Endodermal cell (in vitro differentiated cells): ENCODE data around the gene MPRIP. TPM values are rescaled to one million over a fixed set of nuclear protein-coding genes. Genes with fewer than 3 reads are reported as not detected.

Source experiments
- DNase-seq: peaks from one replicate; pipeline ENCODE4 v3.0.0-alpha.2; 2017
- H3K27ac ChIP-seq: 2 replicates; pipeline ENCODE4 v1.5.1; 2013; ENCODE audit warnings: mild to moderate bottlenecking, low read depth, low read length, moderate library complexity
- H3K27me3 ChIP-seq: 2 replicates; pipeline ENCODE4 v1.6.1; 2013; ENCODE audit warnings: mild to moderate bottlenecking, low read length, moderate library complexity; ENCODE audit not compliant: insufficient read depth, control insufficient read depth, poor library complexity, severe bottlenecking
- H3K36me3 ChIP-seq: 2 replicates; pipeline ENCODE4 v1.7.0; 2013; ENCODE audit warnings: mild to moderate bottlenecking, low read length, moderate library complexity; ENCODE audit not compliant: control insufficient read depth, insufficient read depth
- H3K4me1 ChIP-seq: one replicate; pipeline ENCODE4 v1.7.0; 2013; ENCODE audit warnings: low read length; ENCODE audit not compliant: control insufficient read depth, insufficient read depth
- H3K4me3 ChIP-seq: 2 replicates; pipeline ENCODE4 v1.5.1; 2013; ENCODE audit warnings: mild to moderate bottlenecking, low read length, moderate library complexity
- H3K9ac ChIP-seq: 2 replicates; pipeline ENCODE4 v1.6.1; 2013; ENCODE audit warnings: mild to moderate bottlenecking, low read length, moderate library complexity; ENCODE audit not compliant: poor library complexity, severe bottlenecking; ENCODE audit errors: extremely low read depth
- H3K9me3 ChIP-seq: 2 replicates; pipeline ENCODE4 v1.6.1; 2013; ENCODE audit warnings: mild to moderate bottlenecking, low read length, moderate library complexity; ENCODE audit not compliant: control insufficient read depth
- H3K27ac Mint-ChIP-seq: 2 replicates; pipeline ENCODE4 v1.8.0; 2020; ENCODE audit warnings: mixed read lengths
- H3K27me3 Mint-ChIP-seq: 2 replicates; pipeline ENCODE4 v1.8.0; 2021; ENCODE audit warnings: mild to moderate bottlenecking, mixed read lengths; ENCODE audit not compliant: insufficient read depth
- H3K36me3 Mint-ChIP-seq: 2 replicates; pipeline ENCODE4 v1.8.0; 2020; ENCODE audit warnings: low read depth, mixed read lengths
- H3K4me1 Mint-ChIP-seq: 2 replicates; pipeline ENCODE4 v1.8.0; 2020; ENCODE audit warnings: mixed read lengths
- H3K4me3 Mint-ChIP-seq: 2 replicates; pipeline ENCODE4 v1.8.0; 2020; ENCODE audit warnings: mild to moderate bottlenecking, moderate library complexity, mixed read lengths
- H3K9me3 Mint-ChIP-seq: 2 replicates; pipeline ENCODE4 v1.8.0; 2020; ENCODE audit warnings: mild to moderate bottlenecking, mixed read lengths
- WGBS, 2 experiments: methylation state at CpG; one replicate each; pipeline versions ENCODE4 v1.1.5 to v1.1.7; 2013; ENCODE audit warnings: missing lambda C conversion rate in 2 of 2, mixed read lengths in 1 of 2; ENCODE audit not compliant: insufficient coverage in 1 of 2, insufficient read length in 1 of 2; 5-methylcytosine and 5-hydroxymethylcytosine counted together
- total RNA-seq, 2 donors: library from RNA; stranded (reverse); fragmentation: NEBNext Ultra II Directional in 1 of 2; extraction: Animal tissue kit (Norgen Biotek cat#: 25700) in 1 of 2; gene quantifications; 2 replicates in 1 of 2; 3 replicates in 1 of 2; pipeline ENCODE4 v1.2.1, GENCODE V29; 2021
- TF ChIP-seq, protein P1 (sequence below): fragments of 200-600 bp; sonication (generic); conservative IDR thresholded peaks from 2 replicates; pipeline ENCODE4 v1.5.0; 2021; ENCODE audit warnings: antibody characterized with exemption, mild to moderate bottlenecking

Gene MPRIP
- total RNA-seq, 2 donors from 2014 or later: 154 to 155 TPM

DNA sequence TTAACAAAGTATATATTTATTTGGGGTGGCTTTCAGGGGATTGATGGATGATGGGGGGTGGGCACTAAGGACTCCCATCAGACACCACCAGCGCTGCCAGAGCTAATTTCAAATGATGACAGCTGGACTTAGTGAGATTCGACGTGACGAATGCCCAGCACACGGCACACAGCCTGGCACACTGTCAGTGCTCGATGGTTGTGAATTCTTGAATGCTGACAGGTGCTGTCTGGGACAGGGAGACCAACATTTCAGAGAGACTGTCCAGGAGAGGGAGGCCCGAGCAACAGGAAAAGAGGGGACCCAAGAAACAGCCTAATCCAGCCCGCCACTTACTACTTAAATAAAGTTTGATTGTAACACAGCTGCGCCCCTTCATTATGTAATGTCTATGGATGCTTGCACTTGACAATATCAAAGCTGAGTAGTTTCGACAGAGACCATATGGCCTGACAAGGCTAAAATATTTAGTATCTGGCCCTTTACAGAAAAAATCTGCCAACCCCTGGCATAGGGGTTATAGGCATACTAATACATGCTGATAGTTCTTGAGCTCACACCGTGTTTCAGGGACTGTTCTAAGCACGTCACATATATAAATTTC lies 6.2 kb upstream of the MPRIP start:
- DNase-seq: no peak
- H3K36me3 Mint-ChIP-seq: no peaks in the 10 kb centered on the region
- H3K9me3 Mint-ChIP-seq: no peaks in the 10 kb centered on the region
- Histone ChIP-seq H3K4me3 (no peak overlapping the region), H3K36me3 (no peaks in the 10 kb centered on the region), H3K27ac (no peak overlapping the region), H3K9ac (no peak overlapping the region), H3K27me3 (no peaks in the 10 kb centered on the region), H3K4me1 (peaks cover 9% of the 10 kb centered on the region), H3K9me3 (no peaks in the 10 kb centered on the region)
- no peak overlapping the region for H3K27ac Mint-ChIP-seq
- no peaks in the 10 kb centered on the region for H3K27me3 Mint-ChIP-seq
- 96 to 97% methylated on average over 9 to 12 of the region's 12 CpGs for WGBS, 2 experiments
- TF ChIP-seq, protein P1, sequence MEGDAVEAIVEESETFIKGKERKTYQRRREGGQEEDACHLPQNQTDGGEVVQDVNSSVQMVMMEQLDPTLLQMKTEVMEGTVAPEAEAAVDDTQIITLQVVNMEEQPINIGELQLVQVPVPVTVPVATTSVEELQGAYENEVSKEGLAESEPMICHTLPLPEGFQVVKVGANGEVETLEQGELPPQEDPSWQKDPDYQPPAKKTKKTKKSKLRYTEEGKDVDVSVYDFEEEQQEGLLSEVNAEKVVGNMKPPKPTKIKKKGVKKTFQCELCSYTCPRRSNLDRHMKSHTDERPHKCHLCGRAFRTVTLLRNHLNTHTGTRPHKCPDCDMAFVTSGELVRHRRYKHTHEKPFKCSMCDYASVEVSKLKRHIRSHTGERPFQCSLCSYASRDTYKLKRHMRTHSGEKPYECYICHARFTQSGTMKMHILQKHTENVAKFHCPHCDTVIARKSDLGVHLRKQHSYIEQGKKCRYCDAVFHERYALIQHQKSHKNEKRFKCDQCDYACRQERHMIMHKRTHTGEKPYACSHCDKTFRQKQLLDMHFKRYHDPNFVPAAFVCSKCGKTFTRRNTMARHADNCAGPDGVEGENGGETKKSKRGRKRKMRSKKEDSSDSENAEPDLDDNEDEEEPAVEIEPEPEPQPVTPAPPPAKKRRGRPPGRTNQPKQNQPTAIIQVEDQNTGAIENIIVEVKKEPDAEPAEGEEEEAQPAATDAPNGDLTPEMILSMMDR: no peak
- peaks cover 25% of the 10 kb centered on the region for H3K4me1 Mint-ChIP-seq
- no peak overlapping the region for H3K4me3 Mint-ChIP-seq

DNA sequence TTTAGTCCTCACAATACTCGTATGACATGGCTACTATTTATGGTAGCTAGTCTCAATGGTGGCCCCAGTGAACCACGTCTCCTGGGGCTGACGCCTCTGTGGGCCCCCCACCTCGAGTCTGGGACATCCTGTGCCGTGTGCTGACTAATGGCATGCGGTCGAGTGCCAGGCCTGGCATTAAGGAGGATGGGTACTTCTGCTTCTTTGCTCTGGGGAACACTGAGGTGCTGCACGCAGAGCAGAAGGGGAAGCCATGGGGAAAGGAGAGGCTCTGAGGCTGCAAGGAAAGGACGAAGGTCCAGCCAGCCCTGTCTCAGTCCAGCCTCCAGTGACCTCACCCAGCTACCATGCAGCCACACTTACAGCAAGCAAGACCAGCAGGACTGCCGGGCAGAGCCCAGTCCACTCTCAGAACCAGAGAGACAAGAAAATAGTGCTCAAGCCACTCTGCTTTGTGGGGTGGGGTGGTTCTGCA lies 5.7 kb upstream of the MPRIP start:
- Mint-ChIP-seq H3K9me3 (no peaks in the 10 kb centered on the region), H3K36me3 (no peaks in the 10 kb centered on the region), H3K27me3 (peaks cover 3% of the 10 kb centered on the region), H3K27ac (no peak overlapping the region), H3K4me3 (no peak overlapping the region), H3K4me1 (peaks cover 30% of the 10 kb centered on the region)
- no peak overlapping the region for H3K9ac ChIP-seq
- TF ChIP-seq, protein P1: no peak
- peaks cover 14% of the 10 kb centered on the region for H3K4me1 ChIP-seq
- H3K9me3 ChIP-seq: no peaks in the 10 kb centered on the region
- no peak overlapping the region for H3K4me3 ChIP-seq
- no peak overlapping the region for H3K27ac ChIP-seq
- no peak for DNase-seq
- no peaks in the 10 kb centered on the region for H3K27me3 ChIP-seq
- no peaks in the 10 kb centered on the region for H3K36me3 ChIP-seq
- 81 to 89% methylated on average over 7 to 10 of the region's 10 CpGs for WGBS, 2 experiments

DNA sequence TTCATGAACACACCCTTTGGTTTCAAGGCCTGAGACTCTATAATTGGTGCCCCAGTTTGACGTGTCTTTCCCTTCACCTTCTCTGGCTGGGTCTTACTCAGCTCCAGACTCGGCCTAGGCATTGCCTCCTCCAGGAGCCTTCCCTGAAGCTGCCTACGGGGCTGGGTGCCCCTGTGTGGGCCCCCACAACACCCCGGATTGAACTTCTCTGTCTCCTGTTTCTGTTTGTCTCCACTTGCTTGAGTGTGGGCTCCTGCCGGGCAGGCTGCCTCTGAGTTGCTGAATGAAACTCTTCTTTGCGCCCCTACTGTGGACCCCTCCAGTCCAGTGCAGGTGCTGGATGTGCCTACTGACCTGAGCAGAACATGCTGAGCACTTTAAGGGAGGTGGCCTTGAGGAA lies 2.3 kb upstream of the MPRIP start:
- H3K27me3 Mint-ChIP-seq: peaks cover 3% of the 10 kb centered on the region
- TF ChIP-seq, protein P1: no peak
- H3K4me3 ChIP-seq: no peak overlapping the region

More for the DNA sequence above, 2.3 kb upstream of the MPRIP start:
- Mint-ChIP-seq H3K36me3 (no peaks in the 10 kb centered on the region), H3K4me1 (peaks cover 30% of the 10 kb centered on the region), H3K9me3 (no peaks in the 10 kb centered on the region), H3K27ac (no peak overlapping the region), H3K4me3 (no peak overlapping the region)
- Histone ChIP-seq H3K27me3 (no peaks in the 10 kb centered on the region), H3K36me3 (no peaks in the 10 kb centered on the region), H3K9me3 (no peaks in the 10 kb centered on the region), H3K4me1 (peaks cover 17% of the 10 kb centered on the region), H3K27ac (no peak overlapping the region), H3K9ac (no peak overlapping the region)
- DNase-seq: no peak
- 89 to 93% methylated on average over 4 to 6 of the region's 6 CpGs for WGBS, 2 experiments
